ENCODE data around the gene ABCA12. TPM values are rescaled to one million over a fixed set of nuclear protein-coding genes. Genes with fewer than 3 reads are reported as not detected.

The ABCA12 gene
- total RNA-seq, 2 donors from 2014 or later: not detected

GRCh38 chr2:214899751-214900150, 238.7 kb downstream of the ABCA12 start:
- ATAC-seq: no peak
- 72 to 73% methylated on average over 4 of the region's 4 CpGs for WGBS, 2 donors
- no peak overlapping the region for H3K4me3 ChIP-seq
- no peaks in the 10 kb centered on the region for H3K9me3 ChIP-seq
- no peaks in the 10 kb centered on the region for H3K4me1 ChIP-seq
- H3K36me3 ChIP-seq (replicated peaks in 1 of 2; ENCODE audit: insufficient read depth in 1 of 2, low read depth in 2 of 2): no peaks in the 10 kb centered on the region
- DNase-seq: no peak
- TF ChIP-seq CTCF (IDR thresholded peaks at IDR 0.05): no peak
- TF ChIP-seq POLR2A (IDR thresholded peaks at IDR 0.05): no peak
- intact Hi-C loops (cut with DNase I): no loop called here
- no peak overlapping the region for H3K27ac ChIP-seq
- no peaks in the 10 kb centered on the region for H3K27me3 ChIP-seq

GRCh38 chr2:214896274-214896673, 242.2 kb downstream of the ABCA12 start:
- intact Hi-C loops (cut with DNase I): no loop called here
- Histone ChIP-seq H3K27ac (no peak overlapping the region), H3K27me3 (no peaks in the 10 kb centered on the region), H3K36me3 (replicated peaks in 1 of 2; ENCODE audit: insufficient read depth in 1 of 2, low read depth in 2 of 2) (no peaks in the 10 kb centered on the region), H3K9me3 (no peaks in the 10 kb centered on the region), H3K4me1 (no peaks in the 10 kb centered on the region), H3K4me3 (no peak overlapping the region)
- WGBS, 2 donors: 76 to 81% methylated on average over 1 of the region's 1 CpG
- ATAC-seq: no peak
- no peak for DNase-seq
- TF ChIP-seq CTCF (IDR thresholded peaks at IDR 0.05) (no peak), POLR2A (IDR thresholded peaks at IDR 0.05) (no peak)

GRCh38 chr2:214895469-214895868, 243.0 kb downstream of the ABCA12 start:
- Histone ChIP-seq H3K27ac (no peak overlapping the region), H3K36me3 (replicated peaks in 1 of 2; ENCODE audit: insufficient read depth in 1 of 2, low read depth in 2 of 2) (no peaks in the 10 kb centered on the region), H3K4me3 (no peak overlapping the region), H3K9me3 (no peaks in the 10 kb centered on the region), H3K4me1 (no peaks in the 10 kb centered on the region), H3K27me3 (no peaks in the 10 kb centered on the region)
- 85 to 88% methylated on average over 3 of the region's 3 CpGs for WGBS, 2 donors
- DNase-seq (no peak), ATAC-seq (no peak)
- intact Hi-C loops (cut with DNase I): no loop called here
- TF ChIP-seq POLR2A (IDR thresholded peaks at IDR 0.05) (no peak), CTCF (IDR thresholded peaks at IDR 0.05) (no peak)

- ATAC-seq (no peak), DNase-seq (no peak)
- Histone ChIP-seq H3K27me3 (no peaks in the 10 kb centered on the region), H3K27ac (no peak overlapping the region), H3K9me3 (no peaks in the 10 kb centered on the region), H3K4me3 (no peak overlapping the region), H3K4me1 (no peaks in the 10 kb centered on the region), H3K36me3 (replicated peaks in 1 of 2; ENCODE audit: insufficient read depth in 1 of 2, low read depth in 2 of 2) (no peaks in the 10 kb centered on the region)
- WGBS, 2 donors: 65 to 66% methylated on average over 2 of the region's 2 CpGs
- intact Hi-C loops (cut with DNase I): no loop called here
- TF ChIP-seq CTCF (IDR thresholded peaks at IDR 0.05) (no peak), POLR2A (IDR thresholded peaks at IDR 0.05) (no peak)
These were observed 249.1 kb downstream of the ABCA12 start for GRCh38 chr2:214889301-214889700.

- Histone ChIP-seq H3K27me3 (no peaks in the 10 kb centered on the region), H3K9me3 (no peaks in the 10 kb centered on the region), H3K36me3 (replicated peaks in 1 of 2; ENCODE audit: insufficient read depth in 1 of 2, low read depth in 2 of 2) (no peaks in the 10 kb centered on the region), H3K4me1 (no peaks in the 10 kb centered on the region), H3K27ac (no peak overlapping the region), H3K4me3 (no peak overlapping the region)
- TF ChIP-seq CTCF (IDR thresholded peaks at IDR 0.05): no peak
- TF ChIP-seq POLR2A (IDR thresholded peaks at IDR 0.05): no peak
- no peak for ATAC-seq
- DNase-seq: peak in 3 of 4 donors; percentile 2 to 34 (median 14)
- intact Hi-C loops (cut with DNase I): no loop called here
- WGBS, 2 donors: 83 to 91% methylated on average over 6 of the region's 6 CpGs
These were observed 256.7 kb downstream of the ABCA12 start for GRCh38 chr2:214881647-214882202.

Data from body of pancreas (tissue), 4 donors.